GM20431 (cell line): Measurements from ENCODE around the gene OCSTAMP.

Experiments
- in situ Hi-C: fragments of 300-500 bp; cut with MseI, MboI; formaldehyde crosslinking; loops from one replicate; pipeline ENCODE4 v1.15.0; 2020; ENCODE audit warnings: low sequenced_read_pairs; ENCODE audit not compliant: unreplicated experiment

OCSTAMP gene

GRCh38 chr20:46523696-46524328, 26.6 kb downstream of the OCSTAMP start:
- in situ Hi-C loops = loop anchor here (10.0 kb wide), 1 partner anchor 161 kb away; the partner anchor contains the start of gene TP53RK

GRCh38 chr20:46523108-46523507, 27.3 kb downstream of the OCSTAMP start:
- in situ Hi-C loops = loop anchor here (10.0 kb wide), 1 partner anchor 162 kb away; the partner anchor contains the start of gene TP53RK

- in situ Hi-C loops = loop anchor here (10.0 kb wide), 1 partner anchor 164 kb away; the partner anchor contains the start of gene TP53RK
Observed at GRCh38 chr20:46520976-46521579, 29.4 kb downstream of the OCSTAMP start.

- in situ Hi-C loops = loop anchor here (10.0 kb wide), 1 partner anchor 164 kb away; the partner anchor contains the start of gene TP53RK
Observed at GRCh38 chr20:46520540-46520939, 29.9 kb downstream of the OCSTAMP start.

- in situ Hi-C loops = loop anchor here (10.0 kb wide), 1 partner anchor 165 kb away; the partner anchor contains the start of gene TP53RK
Observed at GRCh38 chr20:46519471-46520068, 30.9 kb downstream of the OCSTAMP start.

GRCh38 chr20:46512943-46513844, 37.3 kb downstream of the OCSTAMP start, which contains the start of gene ZNF334:
TSS of gene ZNF334 (minus strand) at chr20:46513559. CDS start at chr20:46512102, 1,457 bp downstream.
- in situ Hi-C loops = no loop called here

- in situ Hi-C loops = no loop called here
Observed at GRCh38 chr20:46509523-46509922, 40.9 kb downstream of the OCSTAMP start.

- in situ Hi-C loops = no loop called here
Observed at GRCh38 chr20:46507760-46508407, 42.6 kb downstream of the OCSTAMP start.

- in situ Hi-C loops = no loop called here
Observed at GRCh38 chr20:46505506-46505905, 44.9 kb downstream of the OCSTAMP start.

GRCh38 chr20:46501961-46502360, 48.5 kb downstream of the OCSTAMP start:
- in situ Hi-C loops = no loop called here

- in situ Hi-C loops = no loop called here
Observed at GRCh38 chr20:46501337-46501942, 49.0 kb downstream of the OCSTAMP start.

GRCh38 chr20:46494077-46494476, 56.4 kb downstream of the OCSTAMP start:
- in situ Hi-C loops = no loop called here

GRCh38 chr20:46491354-46491753, 59.1 kb downstream of the OCSTAMP start:
- in situ Hi-C loops = no loop called here
